Measurements from ENCODE around the gene PHTF2.

DNA sequence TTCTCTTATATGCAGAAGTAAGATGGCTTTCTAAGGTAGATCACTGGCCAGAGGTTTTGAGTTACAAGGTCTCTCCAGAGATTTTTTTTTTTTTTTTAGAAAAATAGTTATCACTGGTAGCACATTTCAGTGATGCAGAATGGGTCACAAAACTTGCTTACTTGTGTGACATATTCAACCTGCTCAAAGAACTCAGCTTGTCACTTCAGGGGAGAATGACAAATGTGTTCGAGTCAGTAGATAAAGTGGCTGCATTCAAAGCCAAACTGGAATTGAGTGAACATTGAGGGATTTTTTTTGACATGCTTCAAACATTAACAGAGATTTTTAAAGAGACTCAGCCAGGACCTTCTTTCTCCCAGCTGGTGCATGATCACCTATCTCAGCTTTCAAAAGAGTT lies 33.4 kb downstream of the PHTF2 start:
- TF ChIP-seq TAF1 (IDR thresholded peaks at IDR 0.05; ENCODE audit: low read depth, low read length): no peak
- TF ChIP-seq POLR2A (IDR thresholded peaks at IDR 0.05; ENCODE audit: low read depth, low read length): no peak
- no peak for TF ChIP-seq POLR2AphosphoS5 (IDR thresholded peaks at IDR 0.05; ENCODE audit: low read depth, low read length)
- TF ChIP-seq PAX5 (IDR thresholded peaks at IDR 0.05; ENCODE audit: insufficient read depth, low read length, severe bottlenecking): no peak
- TF ChIP-seq POU2F2 (IDR thresholded peaks at IDR 0.05; ENCODE audit: low read depth, low read length): no peak

Measured in GM12891 (cell line).